C4-2B (cell line): ENCODE measurements around the gene HOXC5.

Experiments
- ZFX ChIP-seq: fragments of 450-650 bp; IDR thresholded peaks from 2 replicates; pipeline ENCODE4 v1.6.1; 2017
- TF ChIP-seq, protein P1 (sequence below): fragments of 450-650 bp; conservative IDR thresholded peaks from 2 replicates; pipeline ENCODE4 v1.5.1; 2017; ENCODE audit warnings: mild to moderate bottlenecking

DNA sequence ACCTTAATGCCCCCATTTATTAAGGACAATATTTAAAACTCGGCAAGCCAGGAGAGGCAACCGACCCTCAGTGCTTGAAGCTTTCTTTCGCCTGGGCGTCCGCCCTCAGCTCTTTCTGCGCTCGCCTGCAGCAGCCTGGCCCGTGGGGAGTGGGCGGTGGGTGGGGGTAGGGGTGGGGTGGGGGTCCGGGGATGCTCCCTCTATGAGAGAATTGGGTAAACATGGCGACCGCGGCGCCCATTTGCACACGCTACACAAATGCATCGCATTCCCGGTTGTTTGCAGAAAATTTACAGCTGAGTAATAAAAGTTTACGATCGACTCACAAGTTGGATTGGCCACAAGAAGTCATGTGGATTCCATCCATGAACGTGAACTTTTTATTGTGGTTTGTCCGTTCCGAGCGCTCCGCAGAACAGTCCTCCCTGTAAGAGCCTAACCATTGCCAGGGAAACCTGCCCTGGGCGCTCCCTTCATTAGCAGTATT lies 16.3 kb upstream of the HOXC5 start:
- TF ChIP-seq, protein P1, sequence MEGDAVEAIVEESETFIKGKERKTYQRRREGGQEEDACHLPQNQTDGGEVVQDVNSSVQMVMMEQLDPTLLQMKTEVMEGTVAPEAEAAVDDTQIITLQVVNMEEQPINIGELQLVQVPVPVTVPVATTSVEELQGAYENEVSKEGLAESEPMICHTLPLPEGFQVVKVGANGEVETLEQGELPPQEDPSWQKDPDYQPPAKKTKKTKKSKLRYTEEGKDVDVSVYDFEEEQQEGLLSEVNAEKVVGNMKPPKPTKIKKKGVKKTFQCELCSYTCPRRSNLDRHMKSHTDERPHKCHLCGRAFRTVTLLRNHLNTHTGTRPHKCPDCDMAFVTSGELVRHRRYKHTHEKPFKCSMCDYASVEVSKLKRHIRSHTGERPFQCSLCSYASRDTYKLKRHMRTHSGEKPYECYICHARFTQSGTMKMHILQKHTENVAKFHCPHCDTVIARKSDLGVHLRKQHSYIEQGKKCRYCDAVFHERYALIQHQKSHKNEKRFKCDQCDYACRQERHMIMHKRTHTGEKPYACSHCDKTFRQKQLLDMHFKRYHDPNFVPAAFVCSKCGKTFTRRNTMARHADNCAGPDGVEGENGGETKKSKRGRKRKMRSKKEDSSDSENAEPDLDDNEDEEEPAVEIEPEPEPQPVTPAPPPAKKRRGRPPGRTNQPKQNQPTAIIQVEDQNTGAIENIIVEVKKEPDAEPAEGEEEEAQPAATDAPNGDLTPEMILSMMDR = no peak
- TF ChIP-seq ZFX = no peak
